Measurements from ENCODE around the gene SH3GL2. TPM values are rescaled to one million over a fixed set of nuclear protein-coding genes. Genes with fewer than 3 reads are reported as not detected.

Gene SH3GL2
- total RNA-seq, 1 experiment from 2014 or later, result 0.37 TPM

- no peak for DNase-seq (ENCODE audit: low read depth in 1 of 2, low spot score in 2 of 2)
- Histone ChIP-seq H3K9me3 (replicated peaks) (no peaks in the 10 kb centered on the region), H3K36me3 (no peaks in the 10 kb centered on the region), H3K27me3 (replicated peaks) (no peaks in the 10 kb centered on the region), H3K27ac (no peak overlapping the region), H3K4me1 (replicated peaks) (no peaks in the 10 kb centered on the region), H3K4me3 (no peak overlapping the region)
Measured at GRCh38 chr9:17588395-17588794, 9.5 kb downstream of the SH3GL2 start.

GRCh38 chr9:17588941-17589340, 10.1 kb downstream of the SH3GL2 start:
- H3K27ac ChIP-seq, result no peak overlapping the region
- no peaks in the 10 kb centered on the region for H3K4me1 ChIP-seq (replicated peaks)
- H3K36me3 ChIP-seq, result no peaks in the 10 kb centered on the region
- H3K9me3 ChIP-seq (replicated peaks), result no peaks in the 10 kb centered on the region
- DNase-seq (ENCODE audit: low read depth in 1 of 2, low spot score in 2 of 2), result no peak
- H3K4me3 ChIP-seq, result no peak overlapping the region
- no peaks in the 10 kb centered on the region for H3K27me3 ChIP-seq (replicated peaks)

DNA sequence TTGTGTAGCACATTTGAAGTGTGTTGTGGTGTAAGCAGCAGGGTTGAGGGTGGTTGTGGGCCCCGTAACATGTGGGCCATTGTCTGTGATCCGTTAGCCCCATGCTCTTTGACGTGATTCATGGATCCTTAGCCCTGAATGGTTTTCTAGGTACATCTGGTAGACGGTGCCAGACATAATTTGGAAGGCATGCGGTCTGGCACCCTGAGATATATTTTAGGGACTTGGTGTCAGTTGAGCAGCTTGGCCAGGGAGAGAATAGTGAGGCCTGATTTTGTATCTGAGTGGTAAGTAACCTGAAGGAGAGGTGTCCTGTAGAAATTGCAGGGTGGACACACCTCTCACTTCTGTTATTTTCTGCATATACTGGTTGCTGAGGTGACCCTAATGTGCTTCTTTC, 10.9 kb downstream of the SH3GL2 start:
- Histone ChIP-seq H3K36me3 (no peaks in the 10 kb centered on the region), H3K27ac (no peak overlapping the region), H3K27me3 (replicated peaks) (no peaks in the 10 kb centered on the region), H3K9me3 (replicated peaks) (no peaks in the 10 kb centered on the region), H3K4me3 (no peak overlapping the region), H3K4me1 (replicated peaks) (no peaks in the 10 kb centered on the region)
- no peak for DNase-seq (ENCODE audit: low read depth in 1 of 2, low spot score in 2 of 2)

DNA sequence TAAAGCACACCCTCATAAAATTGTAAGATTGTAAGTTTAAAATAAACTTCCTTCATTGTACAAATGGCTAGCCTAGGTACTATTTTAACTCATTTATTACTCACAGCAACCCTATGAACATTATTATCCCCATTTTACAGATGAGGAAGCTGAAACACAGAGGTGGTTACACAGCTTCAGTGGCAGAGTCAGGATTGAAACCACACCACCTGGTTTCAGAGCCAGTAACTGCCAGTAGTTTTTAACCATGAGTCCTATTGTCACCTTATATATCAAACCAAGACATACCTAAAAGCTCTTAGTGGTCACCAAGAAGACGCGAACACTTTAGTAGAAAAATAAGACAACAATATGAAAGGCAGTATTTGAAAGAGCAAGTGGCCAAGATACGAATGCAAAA, 16.1 kb downstream of the SH3GL2 start:
- Histone ChIP-seq H3K27ac (no peak overlapping the region), H3K36me3 (no peaks in the 10 kb centered on the region), H3K9me3 (replicated peaks) (no peaks in the 10 kb centered on the region), H3K4me1 (replicated peaks) (no peaks in the 10 kb centered on the region), H3K27me3 (replicated peaks) (no peaks in the 10 kb centered on the region), H3K4me3 (no peak overlapping the region)
- no peak for DNase-seq (ENCODE audit: low read depth in 1 of 2, low spot score in 2 of 2)

- peaks cover 15% of the 10 kb centered on the region for H3K4me1 ChIP-seq (replicated peaks)
- DNase-seq (ENCODE audit: low read depth in 1 of 2, low spot score in 2 of 2), result no peak
- H3K4me3 ChIP-seq, result no peak overlapping the region
- no peaks in the 10 kb centered on the region for H3K9me3 ChIP-seq (replicated peaks)
- H3K27me3 ChIP-seq (replicated peaks), result no peaks in the 10 kb centered on the region
- no peaks in the 10 kb centered on the region for H3K36me3 ChIP-seq
- no peak overlapping the region for H3K27ac ChIP-seq
Measured at GRCh38 chr9:17597977-17598376, 19.1 kb downstream of the SH3GL2 start.

DNA sequence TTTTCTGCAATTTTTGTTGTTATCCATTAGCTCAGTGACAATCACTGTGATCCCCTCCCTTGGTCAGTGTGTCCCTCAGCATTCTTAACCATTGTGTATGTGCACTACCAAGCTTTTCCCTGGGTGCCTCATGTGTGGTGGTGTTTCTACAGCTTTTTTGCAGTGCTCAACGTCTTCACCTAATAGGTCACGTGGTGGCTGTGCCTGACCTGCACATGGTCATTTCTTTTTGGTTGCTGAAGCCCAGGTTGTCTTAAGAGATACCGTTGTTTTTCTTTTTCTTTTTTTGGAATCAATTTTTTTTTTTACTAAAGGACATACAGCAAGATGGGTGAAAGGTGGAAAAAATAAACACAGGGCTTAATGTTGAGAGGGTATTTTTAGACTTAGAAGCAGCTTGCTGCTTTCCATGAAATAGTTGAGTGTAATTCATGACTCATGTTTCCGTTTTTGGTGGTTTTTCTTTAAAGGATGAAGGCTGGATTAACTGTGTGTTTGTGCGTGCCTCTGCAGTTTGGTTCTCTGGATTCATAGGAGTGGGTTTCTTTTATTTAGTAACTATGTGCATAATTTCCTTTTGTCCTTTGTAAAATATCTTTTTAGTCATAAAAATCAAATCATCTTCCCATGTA, 22.2 kb downstream of the SH3GL2 start:
- Histone ChIP-seq H3K36me3 (no peaks in the 10 kb centered on the region), H3K4me1 (replicated peaks) (peaks cover 15% of the 10 kb centered on the region), H3K27me3 (replicated peaks) (no peaks in the 10 kb centered on the region), H3K27ac (peak overlapping the region; percentile 75), H3K4me3 (no peak overlapping the region), H3K9me3 (replicated peaks) (no peaks in the 10 kb centered on the region)
- DNase-seq (ENCODE audit: low read depth in 1 of 2, low spot score in 2 of 2), result peak in 1 of 2 experiments; percentile 68

DNA sequence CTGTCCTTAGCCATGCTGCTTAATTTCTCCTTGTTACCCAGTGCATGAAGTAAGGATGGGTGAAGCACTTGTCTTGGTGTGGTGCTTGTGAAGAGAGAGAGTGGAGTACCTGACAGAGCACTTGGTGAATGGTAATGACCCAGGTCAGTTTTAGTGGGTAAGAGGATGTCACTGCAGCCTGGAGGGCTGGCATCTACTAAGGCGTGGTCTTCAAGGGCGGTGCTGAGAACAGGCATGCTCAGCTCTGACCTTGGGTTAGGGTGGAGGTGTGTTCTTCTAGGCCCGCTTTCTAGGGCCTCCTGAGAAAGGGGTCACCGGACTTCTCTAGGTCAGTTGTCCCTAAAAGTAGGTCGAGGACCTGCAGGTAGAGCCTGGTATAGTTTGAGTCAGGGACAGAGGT, 25.7 kb downstream of the SH3GL2 start:
- Histone ChIP-seq H3K36me3 (no peaks in the 10 kb centered on the region), H3K4me3 (no peak overlapping the region), H3K9me3 (replicated peaks) (no peaks in the 10 kb centered on the region), H3K4me1 (replicated peaks) (peaks cover 15% of the 10 kb centered on the region), H3K27me3 (replicated peaks) (no peaks in the 10 kb centered on the region), H3K27ac (no peak overlapping the region)
- no peak for DNase-seq (ENCODE audit: low read depth in 1 of 2, low spot score in 2 of 2)

- Histone ChIP-seq H3K4me3 (no peak overlapping the region), H3K36me3 (no peaks in the 10 kb centered on the region), H3K4me1 (replicated peaks) (peaks cover 14% of the 10 kb centered on the region), H3K27ac (no peak overlapping the region), H3K27me3 (replicated peaks) (no peaks in the 10 kb centered on the region), H3K9me3 (replicated peaks) (no peaks in the 10 kb centered on the region)
- DNase-seq (ENCODE audit: low read depth in 1 of 2, low spot score in 2 of 2), result no peak
Measured at GRCh38 chr9:17609312-17610005, 30.6 kb downstream of the SH3GL2 start.

- H3K27me3 ChIP-seq (replicated peaks), result no peaks in the 10 kb centered on the region
- no peaks in the 10 kb centered on the region for H3K9me3 ChIP-seq (replicated peaks)
- H3K27ac ChIP-seq, result no peak overlapping the region
- no peaks in the 10 kb centered on the region for H3K36me3 ChIP-seq
- H3K4me3 ChIP-seq, result no peak overlapping the region
- DNase-seq (ENCODE audit: low read depth in 1 of 2, low spot score in 2 of 2), result no peak
- peaks cover 20% of the 10 kb centered on the region for H3K4me1 ChIP-seq (replicated peaks)
Measured at GRCh38 chr9:17611342-17611741, 32.5 kb downstream of the SH3GL2 start.

DNA sequence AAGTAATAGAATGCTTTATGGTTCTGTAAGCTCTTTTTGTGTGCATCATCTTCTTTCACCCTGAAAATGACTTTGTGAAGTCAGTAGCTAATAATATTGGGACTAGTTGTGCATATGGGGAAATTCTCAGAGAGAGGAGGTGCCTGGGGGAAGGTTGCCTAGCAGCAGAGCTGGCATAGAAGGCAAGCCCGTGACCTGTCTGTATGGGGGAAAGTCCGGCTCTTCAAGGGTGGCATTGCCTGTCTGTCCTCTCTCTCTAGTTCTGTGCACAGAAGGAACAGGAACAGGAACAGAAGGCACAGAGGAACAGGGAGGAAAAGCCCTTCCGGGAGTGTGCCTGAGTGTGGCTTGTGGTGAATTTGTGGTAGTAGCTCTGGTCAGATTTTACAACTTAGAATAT, 33.1 kb downstream of the SH3GL2 start:
- no peaks in the 10 kb centered on the region for H3K9me3 ChIP-seq (replicated peaks)
- no peaks in the 10 kb centered on the region for H3K27me3 ChIP-seq (replicated peaks)
- peaks cover 20% of the 10 kb centered on the region for H3K4me1 ChIP-seq (replicated peaks)
- no peaks in the 10 kb centered on the region for H3K36me3 ChIP-seq
- no peak for DNase-seq (ENCODE audit: low read depth in 1 of 2, low spot score in 2 of 2)
- no peak overlapping the region for H3K27ac ChIP-seq
- no peak overlapping the region for H3K4me3 ChIP-seq

DNA sequence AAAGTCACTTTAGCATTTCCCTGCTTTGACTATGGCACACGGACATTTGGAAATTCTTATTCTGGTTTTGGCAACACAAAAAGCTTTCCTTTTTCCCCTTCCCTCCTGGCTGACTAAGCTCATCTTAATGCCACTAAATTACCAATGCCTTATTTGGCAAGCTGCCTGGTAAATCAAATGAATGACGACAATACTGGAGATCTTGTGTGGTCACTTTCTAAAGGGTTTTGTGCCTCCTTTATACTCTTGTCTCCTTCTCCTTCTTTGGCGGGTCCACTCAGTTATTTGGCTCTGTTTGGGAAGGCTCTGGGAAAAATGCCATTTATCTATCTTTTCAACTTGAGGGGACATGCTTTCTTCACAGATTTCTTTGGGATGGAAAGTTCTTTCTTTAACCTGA, 34.9 kb downstream of the SH3GL2 start:
- H3K9me3 ChIP-seq (replicated peaks), result no peaks in the 10 kb centered on the region
- no peaks in the 10 kb centered on the region for H3K27me3 ChIP-seq (replicated peaks)
- H3K27ac ChIP-seq, result peak overlapping the region; percentile 42
- H3K4me3 ChIP-seq, result no peak overlapping the region
- H3K36me3 ChIP-seq, result no peaks in the 10 kb centered on the region
- H3K4me1 ChIP-seq (replicated peaks), result peaks cover 20% of the 10 kb centered on the region
- peak; percentile 52 to 75 for DNase-seq (ENCODE audit: low read depth in 1 of 2, low spot score in 2 of 2)

DNA sequence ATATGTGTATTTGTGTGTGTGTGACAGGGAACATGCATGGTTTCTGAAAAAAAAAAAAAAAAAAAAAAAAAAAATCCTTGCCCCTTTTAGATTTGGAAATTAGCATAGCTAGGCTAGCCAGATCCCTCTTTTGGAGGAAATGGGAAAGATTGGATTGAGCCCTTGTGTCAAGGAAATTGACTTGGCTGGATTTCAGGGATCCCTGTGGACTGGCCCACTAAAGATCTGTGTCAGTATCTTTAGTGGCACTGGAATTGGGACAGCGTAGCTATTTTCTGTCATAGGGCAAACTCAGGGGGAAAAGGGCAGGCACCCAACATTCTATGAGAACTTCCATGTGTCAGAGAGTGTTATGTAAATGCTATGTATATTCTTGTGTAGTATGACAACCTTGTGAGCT, 35.4 kb downstream of the SH3GL2 start:
- Histone ChIP-seq H3K9me3 (replicated peaks) (no peaks in the 10 kb centered on the region), H3K4me3 (no peak overlapping the region), H3K27me3 (replicated peaks) (no peaks in the 10 kb centered on the region), H3K4me1 (replicated peaks) (peaks cover 20% of the 10 kb centered on the region), H3K27ac (no peak overlapping the region), H3K36me3 (no peaks in the 10 kb centered on the region)
- DNase-seq (ENCODE audit: low read depth in 1 of 2, low spot score in 2 of 2), result no peak

DNA sequence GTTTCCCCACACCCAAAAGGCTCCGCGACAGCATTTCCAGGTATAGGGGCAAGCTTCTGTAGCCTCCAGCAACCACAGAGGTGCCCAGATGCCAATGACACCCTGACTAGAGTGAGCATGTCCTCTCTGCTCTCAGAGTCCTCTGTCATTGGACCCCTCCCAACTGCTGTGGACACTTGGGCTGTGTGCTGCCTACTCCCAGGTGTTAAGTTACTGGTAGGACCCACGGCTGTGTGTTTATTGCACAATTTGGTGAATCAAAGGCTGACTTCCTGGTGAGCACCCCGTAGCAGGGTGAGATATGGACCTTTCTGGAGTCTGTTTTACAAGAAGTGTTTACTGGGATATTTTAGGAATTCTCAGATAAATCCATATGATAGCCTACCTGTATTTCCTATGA, 36.0 kb downstream of the SH3GL2 start:
- Histone ChIP-seq H3K36me3 (no peaks in the 10 kb centered on the region), H3K27me3 (replicated peaks) (no peaks in the 10 kb centered on the region), H3K4me3 (no peak overlapping the region), H3K27ac (no peak overlapping the region), H3K9me3 (replicated peaks) (no peaks in the 10 kb centered on the region), H3K4me1 (replicated peaks) (peaks cover 20% of the 10 kb centered on the region)
- DNase-seq (ENCODE audit: low read depth in 1 of 2, low spot score in 2 of 2), result no peak

DNA sequence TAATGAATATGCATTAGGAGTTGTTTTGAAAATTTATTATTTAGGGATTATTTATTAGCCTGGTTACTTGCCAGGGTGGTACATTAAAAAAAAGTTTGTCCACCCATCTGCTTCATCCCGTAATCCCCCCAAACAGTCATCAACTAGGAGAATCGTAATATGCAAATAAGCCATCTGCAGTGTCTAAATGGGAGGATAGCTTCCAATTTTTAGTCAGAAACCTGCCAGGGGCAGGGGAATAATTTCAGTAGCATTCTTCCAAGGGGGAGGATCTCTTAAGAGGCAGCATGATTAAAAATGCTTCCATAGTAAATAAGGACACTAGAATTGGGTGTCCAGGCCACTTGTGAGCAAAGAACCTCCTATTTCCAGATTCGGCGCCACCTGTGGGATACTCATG, 43.3 kb downstream of the SH3GL2 start:
- no peak overlapping the region for H3K27ac ChIP-seq
- no peak overlapping the region for H3K4me3 ChIP-seq
- no peaks in the 10 kb centered on the region for H3K9me3 ChIP-seq (replicated peaks)
- H3K27me3 ChIP-seq (replicated peaks), result no peaks in the 10 kb centered on the region
- H3K4me1 ChIP-seq (replicated peaks), result peaks cover 2% of the 10 kb centered on the region
- no peak for DNase-seq (ENCODE audit: low read depth in 1 of 2, low spot score in 2 of 2)
- no peaks in the 10 kb centered on the region for H3K36me3 ChIP-seq

DNA sequence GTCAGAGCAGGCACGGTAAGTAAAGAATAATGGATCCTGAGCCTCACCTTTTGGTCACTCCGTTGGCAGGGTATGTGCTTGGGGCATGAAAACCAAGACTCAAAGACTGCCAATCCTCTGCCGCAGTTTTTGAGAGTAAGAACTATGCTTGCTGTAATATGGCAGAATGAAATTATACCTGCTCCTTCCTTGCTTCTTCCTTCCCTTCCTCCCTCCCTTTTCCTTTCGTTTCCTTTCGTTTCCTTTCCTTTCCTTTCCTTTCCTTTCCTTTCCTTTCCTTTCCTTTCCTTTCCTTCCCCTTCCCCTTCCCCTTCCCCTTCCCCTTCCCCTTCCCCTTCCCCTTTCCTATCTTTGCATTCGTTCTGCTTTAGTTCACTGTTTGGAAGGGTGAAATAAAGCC, 43.9 kb downstream of the SH3GL2 start:
- no peak overlapping the region for H3K27ac ChIP-seq
- no peak overlapping the region for H3K4me3 ChIP-seq
- no peaks in the 10 kb centered on the region for H3K27me3 ChIP-seq (replicated peaks)
- peaks cover 8% of the 10 kb centered on the region for H3K4me1 ChIP-seq (replicated peaks)
- DNase-seq (ENCODE audit: low read depth in 1 of 2, low spot score in 2 of 2), result no peak
- H3K36me3 ChIP-seq, result no peaks in the 10 kb centered on the region
- no peaks in the 10 kb centered on the region for H3K9me3 ChIP-seq (replicated peaks)
